ENCODE data around the gene ZHX3. TPM values are rescaled to one million over a fixed set of nuclear protein-coding genes. Genes with fewer than 3 reads are reported as not detected.

The ZHX3 gene
- polyA plus RNA-seq, 4 donors: 19.8 to 28.1 (median 21.9) TPM

- no peak for DNase-seq (ENCODE audit: low read depth in 4 of 4, low spot score in 2 of 4)
Measured at GRCh38 chr20:41355192-41355591, 37.7 kb upstream of the ZHX3 start.

GRCh38 chr20:41353530-41353929 lies 36.0 kb upstream of the ZHX3 start:
- no peak for DNase-seq (ENCODE audit: low read depth in 4 of 4, low spot score in 2 of 4)

GRCh38 chr20:41352666-41353065 lies 35.1 kb upstream of the ZHX3 start:
- DNase-seq (ENCODE audit: low read depth in 4 of 4, low spot score in 2 of 4): no peak

GRCh38 chr20:41352106-41352505 lies 34.6 kb upstream of the ZHX3 start:
- DNase-seq (ENCODE audit: low read depth in 4 of 4, low spot score in 2 of 4): no peak

GRCh38 chr20:41350408-41350962 lies 33.0 kb upstream of the ZHX3 start:
- no peak for DNase-seq (ENCODE audit: low read depth in 4 of 4, low spot score in 2 of 4)

GRCh38 chr20:41349943-41350342 lies 32.4 kb upstream of the ZHX3 start:
- no peak for DNase-seq (ENCODE audit: low read depth in 4 of 4, low spot score in 2 of 4)

- no peak for DNase-seq (ENCODE audit: low read depth in 4 of 4, low spot score in 2 of 4)
Measured at GRCh38 chr20:41349266-41349665, 31.7 kb upstream of the ZHX3 start.

- no peak for DNase-seq (ENCODE audit: low read depth in 4 of 4, low spot score in 2 of 4)
Measured at GRCh38 chr20:41348430-41349172, 31.1 kb upstream of the ZHX3 start.

- DNase-seq (ENCODE audit: low read depth in 4 of 4, low spot score in 2 of 4): no peak
Measured at GRCh38 chr20:41347523-41348429, 30.2 kb upstream of the ZHX3 start.

- no peak for DNase-seq (ENCODE audit: low read depth in 4 of 4, low spot score in 2 of 4)
Measured at GRCh38 chr20:41345729-41346067, 28.2 kb upstream of the ZHX3 start.

- DNase-seq (ENCODE audit: low read depth in 4 of 4, low spot score in 2 of 4): no peak
Measured at GRCh38 chr20:41344938-41345728, 27.6 kb upstream of the ZHX3 start.

- DNase-seq (ENCODE audit: low read depth in 4 of 4, low spot score in 2 of 4): no peak
Measured at GRCh38 chr20:41344477-41344876, 26.9 kb upstream of the ZHX3 start.

- DNase-seq (ENCODE audit: low read depth in 4 of 4, low spot score in 2 of 4): no peak
Measured at GRCh38 chr20:41342474-41343464, 25.2 kb upstream of the ZHX3 start.

- DNase-seq (ENCODE audit: low read depth in 4 of 4, low spot score in 2 of 4): peak in 3 of 4 donors; percentile 66 to 73 (median 68)
Measured at GRCh38 chr20:41340327-41341055, 23.0 kb upstream of the ZHX3 start, which contains the start of gene LPIN3. Gene LPIN3, plus strand, starts transcription at chr20:41340821. Its CDS starts 4,983 bp downstream, at chr20:41345804.

- peak in 3 of 4 donors; percentile 46 to 60 (median 56) for DNase-seq (ENCODE audit: low read depth in 4 of 4, low spot score in 2 of 4)
Measured at GRCh38 chr20:41339957-41340326, 22.4 kb upstream of the ZHX3 start.

GRCh38 chr20:41336711-41337492 lies 19.4 kb upstream of the ZHX3 start:
- DNase-seq (ENCODE audit: low read depth in 4 of 4, low spot score in 2 of 4): no peak

GRCh38 chr20:41335591-41335990 lies 18.1 kb upstream of the ZHX3 start:
- DNase-seq (ENCODE audit: low read depth in 4 of 4, low spot score in 2 of 4): no peak

Measured in left renal cortex interstitium (tissue), 4 donors.